ENCODE data around the gene DGCR2.

- TF ChIP-seq CTCF (IDR thresholded peaks at IDR 0.05): no peak
- no peak for TF ChIP-seq POLR2A (IDR thresholded peaks at IDR 0.05)
These were observed 66.4 kb downstream of the DGCR2 start for GRCh38 chr22:19055801-19056200.

Data from adrenal gland (tissue), 5 donors.